Fibroblast of pulmonary artery (primary cell): ENCODE measurements around the gene CDHR2.
A peak's percentile ranks its signal among the peaks of the same experiment; 100 is the strongest.

Experiments
- DNase-seq: peaks from one replicate; pipeline ENCODE4 v3.0.0-alpha.2; 2010; ENCODE audit warnings: low read depth
- H3K4me3 ChIP-seq: replicated peaks from 2 replicates; pipeline ENCODE4 v1.5.1; 2011; ENCODE audit warnings: low read depth, mild to moderate bottlenecking, control low read depth, low read length, moderate library complexity
- CTCF ChIP-seq: IDR thresholded peaks from 2 replicates; pipeline ENCODE4 v1.5.1; 2011; ENCODE audit warnings: mild to moderate bottlenecking, control low read depth, low read length, inconsistent platforms; ENCODE audit errors: missing control alignments

The CDHR2 gene

GRCh38 chr5:176531902-176532493 lies 17.1 kb upstream of the CDHR2 start:
- no peak for DNase-seq
- no peak overlapping the region for H3K4me3 ChIP-seq
- no peak for TF ChIP-seq CTCF

GRCh38 chr5:176532795-176533194 lies 16.3 kb upstream of the CDHR2 start:
- DNase-seq: no peak
- TF ChIP-seq CTCF: no peak

GRCh38 chr5:176533390-176533789 lies 15.8 kb upstream of the CDHR2 start:
- no peak for TF ChIP-seq CTCF
- no peak for DNase-seq
- no peak overlapping the region for H3K4me3 ChIP-seq

More at GRCh38 chr5:176532795-176533194, 16.3 kb upstream of the CDHR2 start:
- no peak overlapping the region for H3K4me3 ChIP-seq

DNA sequence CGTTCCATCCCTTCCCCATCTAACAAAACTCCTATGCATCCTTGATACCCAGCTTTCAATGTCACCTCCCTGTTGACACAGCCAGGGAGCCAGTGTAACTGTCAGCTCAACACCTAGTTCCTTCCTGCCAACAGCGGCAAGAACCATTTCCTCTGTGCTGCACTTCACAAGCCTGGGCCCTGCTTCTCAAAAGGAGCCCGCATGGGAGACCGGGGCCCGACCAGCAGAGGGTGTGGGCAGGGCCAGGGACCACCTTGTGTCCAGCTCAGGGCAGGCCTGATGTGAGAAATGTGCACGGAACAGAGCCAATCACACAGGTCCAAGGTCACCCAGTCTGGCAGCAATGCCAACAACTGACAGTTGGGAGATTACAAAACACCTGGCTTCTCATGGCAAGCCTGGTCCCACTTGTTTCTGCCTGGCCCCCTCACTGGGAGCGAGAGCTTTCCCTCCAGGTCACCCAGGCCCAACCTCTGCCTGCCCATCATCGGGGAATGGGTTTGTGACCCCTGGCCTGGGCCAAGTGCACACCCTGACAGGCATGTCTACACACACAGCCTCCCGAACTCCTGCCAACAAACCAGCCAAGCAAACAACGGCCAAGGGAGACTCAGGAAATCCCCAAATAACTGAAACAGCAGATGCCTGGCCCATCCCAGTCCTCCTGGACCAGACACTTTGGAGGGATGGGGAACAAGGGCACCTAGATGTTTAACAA lies 15.1 kb upstream of the CDHR2 start:
- TF ChIP-seq CTCF: no peak
- no peak overlapping the region for H3K4me3 ChIP-seq

GRCh38 chr5:176534640-176535039 lies 14.5 kb upstream of the CDHR2 start:
- TF ChIP-seq CTCF: no peak
- no peak for DNase-seq
- no peak overlapping the region for H3K4me3 ChIP-seq

More for the DNA sequence above, 15.1 kb upstream of the CDHR2 start:
- no peak for DNase-seq

- DNase-seq: no peak
- peak overlapping the region; percentile 99 for H3K4me3 ChIP-seq
- no peak for TF ChIP-seq CTCF
Measured at GRCh38 chr5:176535101-176535663, 14.0 kb upstream of the CDHR2 start.
